Endodermal cell (in vitro differentiated cells): ENCODE measurements around the gene SLIT1. TPM values are rescaled to one million over a fixed set of nuclear protein-coding genes. Genes with fewer than 3 reads are reported as not detected.
A peak's percentile ranks its signal among the peaks of the same experiment; 100 is the strongest.

Experiments used
- DNase-seq: peaks from one replicate; pipeline ENCODE4 v3.0.0-alpha.2; 2017
- H3K27ac ChIP-seq: 2 replicates; pipeline ENCODE4 v1.5.1; 2013; ENCODE audit warnings: mild to moderate bottlenecking, low read depth, low read length, moderate library complexity
- H3K27me3 ChIP-seq: 2 replicates; pipeline ENCODE4 v1.6.1; 2013; ENCODE audit warnings: mild to moderate bottlenecking, low read length, moderate library complexity; ENCODE audit not compliant: insufficient read depth, control insufficient read depth, poor library complexity, severe bottlenecking
- H3K36me3 ChIP-seq: 2 replicates; pipeline ENCODE4 v1.7.0; 2013; ENCODE audit warnings: mild to moderate bottlenecking, low read length, moderate library complexity; ENCODE audit not compliant: control insufficient read depth, insufficient read depth
- H3K4me1 ChIP-seq: one replicate; pipeline ENCODE4 v1.7.0; 2013; ENCODE audit warnings: low read length; ENCODE audit not compliant: control insufficient read depth, insufficient read depth
- H3K4me3 ChIP-seq: 2 replicates; pipeline ENCODE4 v1.5.1; 2013; ENCODE audit warnings: mild to moderate bottlenecking, low read length, moderate library complexity
- H3K9ac ChIP-seq: 2 replicates; pipeline ENCODE4 v1.6.1; 2013; ENCODE audit warnings: mild to moderate bottlenecking, low read length, moderate library complexity; ENCODE audit not compliant: poor library complexity, severe bottlenecking; ENCODE audit errors: extremely low read depth
- H3K9me3 ChIP-seq: 2 replicates; pipeline ENCODE4 v1.6.1; 2013; ENCODE audit warnings: mild to moderate bottlenecking, low read length, moderate library complexity; ENCODE audit not compliant: control insufficient read depth
- H3K27ac Mint-ChIP-seq: 2 replicates; pipeline ENCODE4 v1.8.0; 2020; ENCODE audit warnings: mixed read lengths
- H3K27me3 Mint-ChIP-seq: 2 replicates; pipeline ENCODE4 v1.8.0; 2021; ENCODE audit warnings: mild to moderate bottlenecking, mixed read lengths; ENCODE audit not compliant: insufficient read depth
- H3K36me3 Mint-ChIP-seq: 2 replicates; pipeline ENCODE4 v1.8.0; 2020; ENCODE audit warnings: low read depth, mixed read lengths
- H3K4me1 Mint-ChIP-seq: 2 replicates; pipeline ENCODE4 v1.8.0; 2020; ENCODE audit warnings: mixed read lengths
- H3K4me3 Mint-ChIP-seq: 2 replicates; pipeline ENCODE4 v1.8.0; 2020; ENCODE audit warnings: mild to moderate bottlenecking, moderate library complexity, mixed read lengths
- H3K9me3 Mint-ChIP-seq: 2 replicates; pipeline ENCODE4 v1.8.0; 2020; ENCODE audit warnings: mild to moderate bottlenecking, mixed read lengths
- CTCF ChIP-seq: fragments of 200-600 bp; sonication (generic); conservative IDR thresholded peaks from 2 replicates; pipeline ENCODE4 v1.5.0; 2021; ENCODE audit warnings: antibody characterized with exemption, mild to moderate bottlenecking
- WGBS, 2 experiments: methylation state at CpG; one replicate each; pipeline versions ENCODE4 v1.1.5 to v1.1.7; 2013; ENCODE audit warnings: missing lambda C conversion rate in 2 of 2, mixed read lengths in 1 of 2; ENCODE audit not compliant: insufficient coverage in 1 of 2, insufficient read length in 1 of 2; 5-methylcytosine and 5-hydroxymethylcytosine counted together
- total RNA-seq, 2 donors: library from RNA; stranded (reverse); fragmentation: NEBNext Ultra II Directional in 1 of 2; extraction: Animal tissue kit (Norgen Biotek cat#: 25700) in 1 of 2; gene quantifications; 2 replicates in 1 of 2; 3 replicates in 1 of 2; pipeline ENCODE4 v1.2.1, GENCODE V29; 2021

SLIT1 gene
- total RNA-seq, 2 donors from 2014 or later: 0.97 to 2.4 TPM

- no peaks in the 10 kb centered on the region for H3K36me3 Mint-ChIP-seq
- Histone ChIP-seq H3K4me1 (peaks cover 13% of the 10 kb centered on the region), H3K27ac (no peak overlapping the region), H3K9ac (no peak overlapping the region), H3K4me3 (no peak overlapping the region), H3K9me3 (no peaks in the 10 kb centered on the region), H3K36me3 (no peaks in the 10 kb centered on the region), H3K27me3 (no peaks in the 10 kb centered on the region)
- H3K4me1 Mint-ChIP-seq: peaks cover 16% of the 10 kb centered on the region
- no peak for TF ChIP-seq CTCF
- H3K27ac Mint-ChIP-seq: no peak overlapping the region
- H3K4me3 Mint-ChIP-seq: no peak overlapping the region
- no peaks in the 10 kb centered on the region for H3K9me3 Mint-ChIP-seq
- peak; percentile 30 for DNase-seq
- WGBS, 2 experiments: 89 to 90% methylated on average over 7 of the region's 7 CpGs
- no peaks in the 10 kb centered on the region for H3K27me3 Mint-ChIP-seq
Observed at GRCh38 chr10:97153270-97153850, 32.4 kb downstream of the SLIT1 start.

- Histone ChIP-seq H3K4me3 (no peak overlapping the region), H3K9me3 (no peaks in the 10 kb centered on the region), H3K27ac (no peak overlapping the region), H3K4me1 (peaks cover 13% of the 10 kb centered on the region), H3K36me3 (no peaks in the 10 kb centered on the region), H3K27me3 (no peaks in the 10 kb centered on the region), H3K9ac (no peak overlapping the region)
- peak; percentile 17 for DNase-seq
- no peak overlapping the region for H3K4me3 Mint-ChIP-seq
- H3K27ac Mint-ChIP-seq: no peak overlapping the region
- peaks cover 1% of the 10 kb centered on the region for H3K27me3 Mint-ChIP-seq
- WGBS, 2 experiments: 92 to 93% methylated on average over 2 to 6 of the region's 6 CpGs
- peaks cover 16% of the 10 kb centered on the region for H3K4me1 Mint-ChIP-seq
- no peaks in the 10 kb centered on the region for H3K9me3 Mint-ChIP-seq
- no peaks in the 10 kb centered on the region for H3K36me3 Mint-ChIP-seq
- TF ChIP-seq CTCF: no peak
Observed at GRCh38 chr10:97151307-97151914, 34.3 kb downstream of the SLIT1 start.

- H3K27me3 Mint-ChIP-seq: peaks cover 2% of the 10 kb centered on the region
- WGBS, 2 experiments: 67 to 92% methylated on average over 3 to 6 of the region's 8 CpGs
Observed at GRCh38 chr10:97150616-97151015, 35.1 kb downstream of the SLIT1 start.

More at GRCh38 chr10:97150616-97151015, 35.1 kb downstream of the SLIT1 start:
- DNase-seq: no peak
- Histone ChIP-seq H3K4me3 (no peak overlapping the region), H3K27me3 (no peaks in the 10 kb centered on the region), H3K27ac (peak overlapping the region; percentile 91), H3K9ac (no peak overlapping the region), H3K36me3 (no peaks in the 10 kb centered on the region), H3K4me1 (peaks cover 13% of the 10 kb centered on the region), H3K9me3 (no peaks in the 10 kb centered on the region)
- TF ChIP-seq CTCF: no peak
- no peaks in the 10 kb centered on the region for H3K9me3 Mint-ChIP-seq
- no peak overlapping the region for H3K27ac Mint-ChIP-seq
- peaks cover 19% of the 10 kb centered on the region for H3K4me1 Mint-ChIP-seq
- H3K4me3 Mint-ChIP-seq: no peak overlapping the region
- H3K36me3 Mint-ChIP-seq: no peaks in the 10 kb centered on the region
